HL-60 (cell line): Measurements from ENCODE around the gene CFAP73.

Source experiments
- DNase-seq, 2 experiments: peaks; one replicate each; pipeline ENCODE4 v3.0.0-alpha.2; 2010 to 2020; ENCODE audit warnings: low read depth in 1 of 2, low spot score in 1 of 2
- H3K27ac ChIP-seq: fragments of 250-450 bp; sonication (Bioruptor Pico); replicated peaks from 2 replicates; pipeline ENCODE4 v1.5.1; 2020; ENCODE audit warnings: mild to moderate bottlenecking, moderate library complexity
- H3K27me3 ChIP-seq: fragments of 250-450 bp; sonication (Bioruptor Pico); 2 replicates; pipeline ENCODE4 v1.5.1; 2021; ENCODE audit warnings: mild to moderate bottlenecking, moderate library complexity; ENCODE audit not compliant: insufficient read depth, poor library complexity, severe bottlenecking
- H3K4me3 ChIP-seq: replicated peaks from 2 replicates; pipeline ENCODE4 v1.5.1; 2011; ENCODE audit warnings: mild to moderate bottlenecking, control low read depth, low read length; ENCODE audit not compliant: insufficient read depth
- GABPA ChIP-seq: IDR thresholded peaks from 2 replicates; pipeline ENCODE4 v1.6.1; 2012; ENCODE audit warnings: low read depth
- POLR2AphosphoS5 ChIP-seq: IDR thresholded peaks from 2 replicates; pipeline ENCODE4 v1.6.1; 2012; ENCODE audit warnings: low read depth
- SPI1 ChIP-seq: IDR thresholded peaks from 2 replicates; pipeline ENCODE4 v1.6.1; 2012; ENCODE audit warnings: low read depth, mild to moderate bottlenecking, borderline replicate concordance
- TF ChIP-seq, protein P1 (sequence below): IDR thresholded peaks from one replicate; pipeline ENCODE4 v1.5.1; 2011; ENCODE audit warnings: low read length, control low read depth, inconsistent platforms; ENCODE audit not compliant: insufficient read depth
- TF ChIP-seq, protein P2 (sequence below): IDR thresholded peaks from 2 replicates; pipeline ENCODE4 v1.6.1; 2012; ENCODE audit warnings: low read depth; ENCODE audit not compliant: insufficient replicate concordance

Gene CFAP73

DNA sequence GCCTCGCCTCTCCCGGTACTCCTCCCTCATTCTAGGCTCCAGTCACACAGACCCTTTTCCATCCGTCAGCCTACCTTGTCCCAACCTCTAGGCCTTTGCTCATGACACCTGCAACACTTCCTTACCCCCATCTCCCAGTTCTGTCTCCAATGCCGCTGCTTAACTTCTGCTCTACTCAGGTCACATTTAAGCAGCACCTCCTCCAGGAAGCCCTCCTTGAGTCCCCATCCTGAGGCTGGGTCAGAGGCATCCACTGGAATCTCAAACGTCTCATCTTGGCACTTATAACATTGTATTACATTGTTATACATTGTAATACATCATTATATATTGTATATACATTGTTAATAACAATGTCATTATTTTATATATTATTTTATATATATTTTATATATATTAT, 46.7 kb upstream of the CFAP73 start:
- DNase-seq, result no peak
- Histone ChIP-seq H3K27me3 (no peaks in the 10 kb centered on the region), H3K27ac (no peak overlapping the region), H3K4me3 (no peak overlapping the region)
- TF ChIP-seq GABPA (no peak), SPI1 (no peak), POLR2AphosphoS5 (no peak)
- TF ChIP-seq, protein P1, sequence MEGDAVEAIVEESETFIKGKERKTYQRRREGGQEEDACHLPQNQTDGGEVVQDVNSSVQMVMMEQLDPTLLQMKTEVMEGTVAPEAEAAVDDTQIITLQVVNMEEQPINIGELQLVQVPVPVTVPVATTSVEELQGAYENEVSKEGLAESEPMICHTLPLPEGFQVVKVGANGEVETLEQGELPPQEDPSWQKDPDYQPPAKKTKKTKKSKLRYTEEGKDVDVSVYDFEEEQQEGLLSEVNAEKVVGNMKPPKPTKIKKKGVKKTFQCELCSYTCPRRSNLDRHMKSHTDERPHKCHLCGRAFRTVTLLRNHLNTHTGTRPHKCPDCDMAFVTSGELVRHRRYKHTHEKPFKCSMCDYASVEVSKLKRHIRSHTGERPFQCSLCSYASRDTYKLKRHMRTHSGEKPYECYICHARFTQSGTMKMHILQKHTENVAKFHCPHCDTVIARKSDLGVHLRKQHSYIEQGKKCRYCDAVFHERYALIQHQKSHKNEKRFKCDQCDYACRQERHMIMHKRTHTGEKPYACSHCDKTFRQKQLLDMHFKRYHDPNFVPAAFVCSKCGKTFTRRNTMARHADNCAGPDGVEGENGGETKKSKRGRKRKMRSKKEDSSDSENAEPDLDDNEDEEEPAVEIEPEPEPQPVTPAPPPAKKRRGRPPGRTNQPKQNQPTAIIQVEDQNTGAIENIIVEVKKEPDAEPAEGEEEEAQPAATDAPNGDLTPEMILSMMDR, result no peak
- TF ChIP-seq, protein P2, sequence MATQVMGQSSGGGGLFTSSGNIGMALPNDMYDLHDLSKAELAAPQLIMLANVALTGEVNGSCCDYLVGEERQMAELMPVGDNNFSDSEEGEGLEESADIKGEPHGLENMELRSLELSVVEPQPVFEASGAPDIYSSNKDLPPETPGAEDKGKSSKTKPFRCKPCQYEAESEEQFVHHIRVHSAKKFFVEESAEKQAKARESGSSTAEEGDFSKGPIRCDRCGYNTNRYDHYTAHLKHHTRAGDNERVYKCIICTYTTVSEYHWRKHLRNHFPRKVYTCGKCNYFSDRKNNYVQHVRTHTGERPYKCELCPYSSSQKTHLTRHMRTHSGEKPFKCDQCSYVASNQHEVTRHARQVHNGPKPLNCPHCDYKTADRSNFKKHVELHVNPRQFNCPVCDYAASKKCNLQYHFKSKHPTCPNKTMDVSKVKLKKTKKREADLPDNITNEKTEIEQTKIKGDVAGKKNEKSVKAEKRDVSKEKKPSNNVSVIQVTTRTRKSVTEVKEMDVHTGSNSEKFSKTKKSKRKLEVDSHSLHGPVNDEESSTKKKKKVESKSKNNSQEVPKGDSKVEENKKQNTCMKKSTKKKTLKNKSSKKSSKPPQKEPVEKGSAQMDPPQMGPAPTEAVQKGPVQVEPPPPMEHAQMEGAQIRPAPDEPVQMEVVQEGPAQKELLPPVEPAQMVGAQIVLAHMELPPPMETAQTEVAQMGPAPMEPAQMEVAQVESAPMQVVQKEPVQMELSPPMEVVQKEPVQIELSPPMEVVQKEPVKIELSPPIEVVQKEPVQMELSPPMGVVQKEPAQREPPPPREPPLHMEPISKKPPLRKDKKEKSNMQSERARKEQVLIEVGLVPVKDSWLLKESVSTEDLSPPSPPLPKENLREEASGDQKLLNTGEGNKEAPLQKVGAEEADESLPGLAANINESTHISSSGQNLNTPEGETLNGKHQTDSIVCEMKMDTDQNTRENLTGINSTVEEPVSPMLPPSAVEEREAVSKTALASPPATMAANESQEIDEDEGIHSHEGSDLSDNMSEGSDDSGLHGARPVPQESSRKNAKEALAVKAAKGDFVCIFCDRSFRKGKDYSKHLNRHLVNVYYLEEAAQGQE, result no peak

DNA sequence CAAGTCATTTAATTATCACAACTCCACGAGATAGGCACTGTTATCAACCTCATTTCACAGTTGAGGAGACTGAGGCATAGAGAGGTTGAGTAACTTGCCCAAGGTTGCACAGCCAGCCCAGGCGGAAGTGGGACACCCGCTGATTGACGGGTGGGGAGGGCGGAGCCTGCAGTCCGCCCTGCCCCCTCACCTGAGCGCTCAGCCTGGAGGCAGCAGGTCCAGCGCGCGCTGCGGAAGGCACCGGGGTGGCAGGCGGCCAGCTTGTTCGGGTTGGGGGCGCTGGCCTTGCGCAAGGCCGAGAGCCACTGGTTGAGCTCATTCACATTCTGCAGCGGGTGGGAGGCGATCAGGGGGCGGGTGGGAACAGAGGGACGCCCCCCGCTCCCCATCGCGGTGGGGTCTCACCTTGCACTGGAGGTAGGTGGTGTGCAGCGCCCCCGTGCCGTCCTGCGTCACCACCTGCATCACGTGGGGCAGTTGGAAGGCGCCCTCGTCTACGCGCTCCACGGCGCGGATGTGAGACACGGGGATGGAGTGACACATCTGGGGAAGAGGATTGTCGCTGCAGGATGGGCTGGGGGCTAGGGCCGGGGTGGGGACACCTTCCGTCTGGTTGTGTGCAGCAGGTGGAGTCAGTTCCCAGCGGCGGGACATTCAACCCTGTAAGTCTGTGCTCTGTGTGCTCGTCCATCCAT, 45.6 kb upstream of the CFAP73 start:
- no peak for DNase-seq
- Histone ChIP-seq H3K27me3 (no peaks in the 10 kb centered on the region), H3K4me3 (no peak overlapping the region), H3K27ac (no peak overlapping the region)
- TF ChIP-seq GABPA (no peak), SPI1 (no peak), POLR2AphosphoS5 (no peak)
- TF ChIP-seq, protein P2, result no peak
- TF ChIP-seq, protein P1, result no peak

DNA sequence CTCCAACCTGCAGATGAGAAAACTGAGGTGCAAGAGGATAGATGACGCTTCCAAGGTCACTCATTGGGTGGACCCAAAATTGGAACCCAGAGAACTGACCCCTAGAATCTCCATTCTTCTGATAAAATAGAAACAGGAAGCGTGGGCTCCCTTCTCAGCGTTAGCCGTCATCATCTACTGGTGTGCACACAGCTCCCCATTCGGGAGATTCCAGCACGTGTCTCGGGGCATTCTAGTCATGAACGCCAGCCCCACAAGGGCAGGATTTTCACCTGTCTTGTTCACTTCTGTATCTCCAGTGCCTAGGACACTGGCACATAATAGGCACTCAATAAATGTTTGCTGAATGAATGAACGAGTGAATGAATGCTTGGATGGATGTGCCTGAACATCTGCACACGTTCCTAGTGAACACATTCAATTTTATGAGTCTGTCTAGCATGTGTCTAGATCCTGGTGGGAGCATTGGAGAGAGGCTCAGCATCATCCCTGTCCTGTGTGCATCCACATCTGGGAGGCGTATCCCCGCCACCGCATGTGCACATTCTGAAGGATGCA, 44.5 kb upstream of the CFAP73 start:
- DNase-seq, result no peak
- Histone ChIP-seq H3K27me3 (no peaks in the 10 kb centered on the region), H3K27ac (no peak overlapping the region), H3K4me3 (no peak overlapping the region)
- TF ChIP-seq, protein P2, result no peak
- TF ChIP-seq SPI1, result no peak
- no peak for TF ChIP-seq GABPA
- TF ChIP-seq, protein P1, result no peak
- no peak for TF ChIP-seq POLR2AphosphoS5
